ENCODE measurements around the gene PTPRH. TPM values are rescaled to one million over a fixed set of nuclear protein-coding genes. Genes with fewer than 3 reads are reported as not detected.

Gene PTPRH
- total RNA-seq, 1 experiment from 2014 or later: 11.7 TPM

GRCh38 chr19:55165952-55166529 lies 43.3 kb downstream of the PTPRH start:
- Histone ChIP-seq H3K9me3 (ENCODE audit: insufficient read depth, low read depth) (no peaks in the 10 kb centered on the region), H3K9me2 (ENCODE audit: insufficient read depth) (no peaks in the 10 kb centered on the region), H3K79me2 (ENCODE audit: low read depth) (no peaks in the 10 kb centered on the region), H2AFZ (peak overlapping the region; percentile 93), H3K4me3 (peak overlapping the region; percentile 70), H4K20me1 (ENCODE audit: insufficient read depth) (no peaks in the 10 kb centered on the region), H3K36me3 (ENCODE audit: low read depth) (no peaks in the 10 kb centered on the region), H3F3A (ENCODE audit: insufficient read depth, low read depth) (peaks cover 22% of the 10 kb centered on the region), H3K27me3 (ENCODE audit: insufficient read depth, low read depth) (no peaks in the 10 kb centered on the region), H3K4me1 (replicated peaks; ENCODE audit: insufficient read depth) (peaks cover 13% of the 10 kb centered on the region), H3K27ac (no peak overlapping the region), H3K4me2 (peak overlapping the region; percentile 78)
- intact Hi-C loops (cut with micrococcal nuclease; ENCODE audit: unreplicated experiment): loop anchor here (1.0 to 10.0 kb wide), 9 partner anchors 23 to 491 kb away; partner anchors contain the start of genes FIZ1, KMT5C, PPP1R12C and RPL28
- ChIA-PET POLR2A (ENCODE audit: unreplicated experiment) (interaction anchor here (0.6 to 1.4 kb wide), 7 partner anchors 10 to 473 kb away, joined by 3 to 14 read pairs (median 5); partner anchors contain the start of genes HSPBP1 and PPP6R1), CTCF (interaction anchor here (0.5 to 2.3 kb wide), 8 partner anchors 19 to 689 kb away, joined by 3 to 16 read pairs (median 6); no protein-coding TSS in a partner anchor)
- peak; percentile 82 to 89 for DNase-seq
- TF ChIP-seq EZH2 (IDR thresholded peaks at IDR 0.05; ENCODE audit: low read depth): no peak
- TF ChIP-seq CTCF (conservative IDR thresholded peaks at IDR 0.05): peak; percentile 85
- TSS peak; percentile 63 for BruUV-seq (replicated peaks)

GRCh38 chr19:55161571-55162322 lies 47.6 kb downstream of the PTPRH start:
- DNase-seq: no peak
- no TSS peak for BruUV-seq (replicated peaks)
- no peaks in the 10 kb centered on the region for H3K79me2 ChIP-seq (ENCODE audit: low read depth)
- ChIA-PET POLR2A (ENCODE audit: unreplicated experiment) (no interaction called here), CTCF (no interaction called here)
- no peaks in the 10 kb centered on the region for H3K36me3 ChIP-seq (ENCODE audit: low read depth)
- no peaks in the 10 kb centered on the region for H4K20me1 ChIP-seq (ENCODE audit: insufficient read depth)
- no peak overlapping the region for H3K27ac ChIP-seq
- no peaks in the 10 kb centered on the region for H3K9me3 ChIP-seq (ENCODE audit: insufficient read depth, low read depth)
- no peaks in the 10 kb centered on the region for H3K27me3 ChIP-seq (ENCODE audit: insufficient read depth, low read depth)
- H3K4me2 ChIP-seq: no peak overlapping the region
- intact Hi-C loops (cut with micrococcal nuclease; ENCODE audit: unreplicated experiment): loop anchor here (10.0 kb wide), 2 partner anchors 223 to 487 kb away; partner anchors contain the start of genes RPL28 and TMEM238
- peaks cover 34% of the 10 kb centered on the region for H3F3A ChIP-seq (ENCODE audit: insufficient read depth, low read depth)
- no peak for TF ChIP-seq CTCF (conservative IDR thresholded peaks at IDR 0.05)
- no peak for TF ChIP-seq EZH2 (IDR thresholded peaks at IDR 0.05; ENCODE audit: low read depth)
- peaks cover 26% of the 10 kb centered on the region for H3K4me1 ChIP-seq (replicated peaks; ENCODE audit: insufficient read depth)
- no peak overlapping the region for H2AFZ ChIP-seq
- H3K4me3 ChIP-seq: no peak overlapping the region
- H3K9me2 ChIP-seq (ENCODE audit: insufficient read depth): no peaks in the 10 kb centered on the region

GRCh38 chr19:55160986-55161365 lies 48.3 kb downstream of the PTPRH start:
- intact Hi-C loops (cut with micrococcal nuclease; ENCODE audit: unreplicated experiment): loop anchor here (1.0 to 10.0 kb wide), 4 partner anchors 15 to 486 kb away; partner anchors contain the start of genes RPL28 and TMEM238

More at GRCh38 chr19:55160986-55161365, 48.3 kb downstream of the PTPRH start:
- H3K4me3 ChIP-seq: no peak overlapping the region
- no peaks in the 10 kb centered on the region for H3K27me3 ChIP-seq (ENCODE audit: insufficient read depth, low read depth)
- no TSS peak for BruUV-seq (replicated peaks)
- H2AFZ ChIP-seq: no peak overlapping the region
- POLR2A ChIA-PET (ENCODE audit: unreplicated experiment): interaction anchor here (0.5 kb wide), 1 partner anchor 10 kb away, joined by 3 read pairs; no protein-coding TSS in a partner anchor
- CTCF ChIA-PET: interaction anchor here (0.6 to 3.5 kb wide), 9 partner anchors 14 to 1243 kb away, joined by 3 to 47 read pairs (median 5); partner anchors contain the start of gene TMEM238
- peaks cover 34% of the 10 kb centered on the region for H3F3A ChIP-seq (ENCODE audit: insufficient read depth, low read depth)
- no peaks in the 10 kb centered on the region for H3K36me3 ChIP-seq (ENCODE audit: low read depth)
- no peaks in the 10 kb centered on the region for H3K9me2 ChIP-seq (ENCODE audit: insufficient read depth)
- no peaks in the 10 kb centered on the region for H4K20me1 ChIP-seq (ENCODE audit: insufficient read depth)
- no peaks in the 10 kb centered on the region for H3K9me3 ChIP-seq (ENCODE audit: insufficient read depth, low read depth)
- H3K79me2 ChIP-seq (ENCODE audit: low read depth): no peaks in the 10 kb centered on the region
- no peak overlapping the region for H3K4me2 ChIP-seq
- no peak for DNase-seq
- no peak overlapping the region for H3K27ac ChIP-seq
- TF ChIP-seq CTCF (conservative IDR thresholded peaks at IDR 0.05) (no peak), EZH2 (IDR thresholded peaks at IDR 0.05; ENCODE audit: low read depth) (no peak)
- peaks cover 26% of the 10 kb centered on the region for H3K4me1 ChIP-seq (replicated peaks; ENCODE audit: insufficient read depth)

Measured in PC-9 (cell line).